Large intestine (tissue), 3 donors: Measurements from ENCODE around the gene CYTH4. TPM values are rescaled to one million over a fixed set of nuclear protein-coding genes. Genes with fewer than 3 reads are reported as not detected.

Experiments used
- DNase-seq, 2 donors: peaks; one replicate each; pipeline versions ENCODE4 v3.0.0 to v3.0.0-alpha.2; 2013
- H3K27ac ChIP-seq: one replicate; pipeline ENCODE4 v1.5.1; 2013; ENCODE audit warnings: low read length
- H3K27me3 ChIP-seq: 2 replicates; pipeline ENCODE4 v1.6.1; 2013; ENCODE audit warnings: low read length; ENCODE audit not compliant: control insufficient read depth, insufficient read depth
- H3K36me3 ChIP-seq: 2 replicates; pipeline ENCODE4 v1.6.1; 2013; ENCODE audit warnings: low read length; ENCODE audit not compliant: control insufficient read depth, insufficient read depth
- H3K4me1 ChIP-seq: one replicate; pipeline ENCODE4 v1.6.1; 2013; ENCODE audit warnings: low read length; ENCODE audit not compliant: control insufficient read depth, insufficient read depth
- H3K4me3 ChIP-seq: one replicate; pipeline ENCODE4 v1.5.1; 2013; ENCODE audit warnings: low read length
- H3K9me3 ChIP-seq: one replicate; pipeline ENCODE4 v1.6.1; 2013; ENCODE audit warnings: mild to moderate bottlenecking, low read depth, low read length, moderate library complexity; ENCODE audit not compliant: control insufficient read depth
- WGBS: methylation state at CpG from one replicate; pipeline ENCODE4 v1.1.5; 2013; ENCODE audit warnings: low lambda C conversion rate; ENCODE audit not compliant: insufficient coverage; 5-methylcytosine and 5-hydroxymethylcytosine counted together
- polyA plus RNA-seq: library from polyadenylated mRNA; unstranded; fragments of 120-200 nt; gene quantifications from one replicate; pipeline ENCODE4 v1.2.1, GENCODE V29; 2013

The CYTH4 gene
- polyA plus RNA-seq, 1 donor: 4.3 TPM

GRCh38 chr22:37273126-37273845 lies 9.0 kb upstream of the CYTH4 start:
- DNase-seq: no peak
- H3K4me1 ChIP-seq: no peaks in the 10 kb centered on the region
- no peaks in the 10 kb centered on the region for H3K9me3 ChIP-seq
- no peak overlapping the region for H3K27ac ChIP-seq
- peaks cover 16% of the 10 kb centered on the region for H3K27me3 ChIP-seq
- no peaks in the 10 kb centered on the region for H3K36me3 ChIP-seq
- WGBS: 73% methylated on average over 3 of the region's 17 CpGs
- H3K4me3 ChIP-seq: no peak overlapping the region

GRCh38 chr22:37273846-37274225 lies 8.5 kb upstream of the CYTH4 start:
- H3K4me3 ChIP-seq: no peak overlapping the region
- H3K4me1 ChIP-seq: no peaks in the 10 kb centered on the region
- H3K27me3 ChIP-seq: peaks cover 16% of the 10 kb centered on the region
- DNase-seq: no peak
- no peaks in the 10 kb centered on the region for H3K36me3 ChIP-seq
- H3K9me3 ChIP-seq: no peaks in the 10 kb centered on the region
- WGBS: 77% methylated on average over 3 of the region's 8 CpGs
- H3K27ac ChIP-seq: no peak overlapping the region

- Histone ChIP-seq H3K9me3 (no peaks in the 10 kb centered on the region), H3K27me3 (peaks cover 16% of the 10 kb centered on the region), H3K36me3 (no peaks in the 10 kb centered on the region), H3K4me3 (no peak overlapping the region), H3K4me1 (no peaks in the 10 kb centered on the region), H3K27ac (no peak overlapping the region)
- WGBS: no CpG with 5 or more reads among the region's 12 CpGs
- DNase-seq: no peak
Measured at GRCh38 chr22:37274380-37274862, 7.9 kb upstream of the CYTH4 start.

DNA sequence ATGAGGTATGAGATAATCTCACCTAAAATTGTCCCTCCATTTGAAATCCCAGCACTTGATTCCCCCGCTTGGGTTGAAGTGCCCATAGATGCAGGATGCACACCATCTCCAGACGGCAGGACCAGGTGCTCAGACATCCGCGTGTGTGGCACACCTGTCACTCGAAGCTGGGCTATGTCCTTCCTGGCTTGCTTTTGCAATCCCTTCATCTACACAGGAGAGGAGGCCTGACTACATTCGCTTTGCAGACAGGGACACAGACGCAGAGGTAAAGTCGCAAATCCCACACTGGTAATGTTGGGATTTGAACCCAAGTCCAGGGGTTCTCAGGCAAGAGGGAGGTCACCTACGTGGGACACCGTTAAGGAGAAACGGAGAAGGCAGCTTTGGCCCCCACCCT lies 7.2 kb upstream of the CYTH4 start:
- Histone ChIP-seq H3K27ac (no peak overlapping the region), H3K9me3 (no peaks in the 10 kb centered on the region), H3K27me3 (peaks cover 16% of the 10 kb centered on the region), H3K4me3 (no peak overlapping the region), H3K36me3 (no peaks in the 10 kb centered on the region), H3K4me1 (no peaks in the 10 kb centered on the region)
- no peak for DNase-seq
- WGBS: no CpG with 5 or more reads among the region's 11 CpGs

DNA sequence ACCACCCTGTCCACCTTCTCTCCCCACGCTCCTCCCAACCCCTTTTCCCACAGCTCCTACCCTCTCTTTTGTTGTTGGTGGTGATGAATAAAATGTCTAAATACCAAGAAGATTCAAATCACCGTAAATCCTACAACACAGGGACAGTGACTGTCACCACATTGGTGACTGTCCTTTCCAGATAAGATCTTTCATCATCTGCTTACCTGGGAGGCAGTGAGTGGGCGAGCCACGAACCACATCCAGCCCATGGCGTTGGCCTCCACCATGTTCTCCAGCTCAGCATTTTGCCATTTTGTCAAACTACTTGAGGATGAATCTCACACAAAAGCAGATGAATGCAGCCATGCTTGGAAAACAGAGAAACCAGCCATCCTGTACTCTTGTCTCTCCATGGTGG lies 6.7 kb upstream of the CYTH4 start:
- no peaks in the 10 kb centered on the region for H3K4me1 ChIP-seq
- H3K27me3 ChIP-seq: peaks cover 16% of the 10 kb centered on the region
- H3K9me3 ChIP-seq: no peaks in the 10 kb centered on the region
- no peak overlapping the region for H3K4me3 ChIP-seq
- no peaks in the 10 kb centered on the region for H3K36me3 ChIP-seq
- no CpG with 5 or more reads among the region's 5 CpGs for WGBS
- H3K27ac ChIP-seq: no peak overlapping the region
- no peak for DNase-seq

GRCh38 chr22:37276776-37277175 lies 5.5 kb upstream of the CYTH4 start:
- Histone ChIP-seq H3K27ac (no peak overlapping the region), H3K4me1 (no peaks in the 10 kb centered on the region), H3K4me3 (no peak overlapping the region), H3K9me3 (no peaks in the 10 kb centered on the region), H3K27me3 (peaks cover 9% of the 10 kb centered on the region), H3K36me3 (no peaks in the 10 kb centered on the region)
- no peak for DNase-seq
- WGBS: no CpG with 5 or more reads among the region's 2 CpGs

GRCh38 chr22:37277384-37277783 lies 4.9 kb upstream of the CYTH4 start:
- no peaks in the 10 kb centered on the region for H3K36me3 ChIP-seq
- H3K27ac ChIP-seq: no peak overlapping the region
- WGBS: 60% methylated on average over 2 of the region's 11 CpGs
- no peak overlapping the region for H3K4me3 ChIP-seq
- H3K27me3 ChIP-seq: peaks cover 11% of the 10 kb centered on the region
- no peaks in the 10 kb centered on the region for H3K9me3 ChIP-seq
- DNase-seq: no peak
- H3K4me1 ChIP-seq: no peaks in the 10 kb centered on the region

GRCh38 chr22:37278261-37278660 lies 4.0 kb upstream of the CYTH4 start:
- Histone ChIP-seq H3K4me1 (no peaks in the 10 kb centered on the region), H3K9me3 (no peaks in the 10 kb centered on the region), H3K27ac (no peak overlapping the region), H3K27me3 (peaks cover 17% of the 10 kb centered on the region), H3K36me3 (no peaks in the 10 kb centered on the region), H3K4me3 (no peak overlapping the region)
- DNase-seq: no peak
- WGBS: no CpG with 5 or more reads among the region's 5 CpGs

DNA sequence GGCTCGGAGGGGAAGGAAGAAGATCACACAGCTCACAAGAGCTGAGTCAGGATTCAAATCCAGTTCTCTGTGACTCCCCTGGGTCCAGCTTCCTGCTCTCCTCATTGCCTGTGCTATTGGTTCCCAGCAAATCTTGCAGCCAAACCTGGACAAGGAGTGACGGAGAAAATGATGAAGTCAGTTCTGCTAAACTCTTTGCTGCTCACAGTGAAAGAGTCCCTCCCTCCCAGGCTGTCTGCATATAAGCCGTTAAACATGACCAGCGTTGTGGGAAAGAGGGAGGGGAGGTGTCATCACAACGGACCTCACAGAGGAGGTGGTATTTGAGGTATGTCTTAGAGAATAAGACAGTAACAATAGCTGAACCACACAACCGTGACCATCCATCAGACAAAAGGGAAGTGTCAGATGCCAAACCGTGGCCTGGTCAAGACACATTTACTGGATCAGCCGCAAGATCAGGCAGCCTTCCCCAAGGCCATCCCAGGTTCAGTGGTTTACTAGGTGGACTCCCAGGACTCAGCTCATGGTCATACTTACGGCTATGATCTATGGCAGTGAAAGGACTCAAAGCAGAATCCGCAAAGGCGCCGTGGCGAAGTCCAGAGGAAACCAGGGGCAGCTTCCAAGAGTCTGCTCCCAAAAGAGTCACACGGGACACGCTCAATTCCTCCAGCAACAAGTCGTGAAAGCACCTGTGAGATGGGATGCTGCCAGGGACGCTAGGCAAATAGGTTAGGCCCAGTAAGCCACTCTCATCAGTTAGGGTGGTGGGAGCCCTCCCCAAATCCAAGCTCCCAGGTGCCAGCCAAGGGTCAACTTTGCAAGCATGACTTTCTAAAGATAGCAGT lies 2.8 kb upstream of the CYTH4 start:
- WGBS: 18% methylated on average over 3 of the region's 17 CpGs
- no peaks in the 10 kb centered on the region for H3K36me3 ChIP-seq
- H3K9me3 ChIP-seq: no peaks in the 10 kb centered on the region
- H3K4me3 ChIP-seq: no peak overlapping the region
- H3K27ac ChIP-seq: no peak overlapping the region
- peaks cover 14% of the 10 kb centered on the region for H3K27me3 ChIP-seq
- no peaks in the 10 kb centered on the region for H3K4me1 ChIP-seq
- DNase-seq: no peak

- Histone ChIP-seq H3K4me3 (no peak overlapping the region), H3K27me3 (peaks cover 14% of the 10 kb centered on the region), H3K9me3 (no peaks in the 10 kb centered on the region), H3K36me3 (no peaks in the 10 kb centered on the region), H3K27ac (no peak overlapping the region), H3K4me1 (no peaks in the 10 kb centered on the region)
- WGBS: no CpG with 5 or more reads among the region's 5 CpGs
- DNase-seq: no peak
Measured at GRCh38 chr22:37280718-37281117, 1.6 kb upstream of the CYTH4 start.
